Ascending aorta (tissue), 2 donors: ENCODE results near the gene MAPT. TPM values are rescaled to one million over a fixed set of nuclear protein-coding genes. Genes with fewer than 3 reads are reported as not detected.

Experiments
- DNase-seq, 2 donors: peaks; one replicate each; pipeline ENCODE4 v3.0.0-alpha.2; 2019; ENCODE audit warnings: low spot score in 2 of 2
- H3K27ac ChIP-seq, 2 donors: fragments of 200-600 bp; sonication (generic); one replicate each; pipeline ENCODE4 v1.5.1; 2016 to 2017; ENCODE audit warnings: mild to moderate bottlenecking in 1 of 2
- H3K27me3 ChIP-seq: fragments of 200-600 bp; sonication (generic); one replicate; pipeline ENCODE4 v1.5.1; 2017
- H3K36me3 ChIP-seq, 2 donors: fragments of 200-600 bp; sonication (generic); one replicate each; pipeline ENCODE4 v1.5.1; 2016
- H3K4me1 ChIP-seq, 2 donors: fragments of 200-600 bp; sonication (generic); one replicate each; pipeline ENCODE4 v1.5.1; 2016 to 2017; ENCODE audit warnings: mild to moderate bottlenecking in 1 of 2
- H3K4me3 ChIP-seq, 2 donors: fragments of 200-600 bp; sonication (generic); one replicate each; pipeline ENCODE4 v1.5.1; 2016 to 2017; ENCODE audit warnings: mild to moderate bottlenecking in 1 of 2
- H3K9me3 ChIP-seq, 2 donors: fragments of 200-600 bp; sonication (generic); one replicate each; pipeline ENCODE4 v1.5.1; 2016
- intact Hi-C: fragments of 100-400 bp; cut with DNase I; formaldehyde crosslinking; loops from one replicate; pipeline ENCODE4 v1.15.1; 2023
- total RNA-seq: library from RNA; depleted of rRNA; stranded (reverse); fragments of >200 nt; gene quantifications from one replicate; pipeline ENCODE4 v1.1.0, GENCODE V29; 2016
- TF ChIP-seq, protein P1 (sequence below), 3 experiments: fragments of 200-600 bp in 2 of 3; fragments of 450-650 bp in 1 of 3; sonication (generic) in 2 of 3; IDR thresholded peaks; one replicate each; pipeline ENCODE4 v1.5.1; 2016 to 2019; ENCODE audit warnings: antibody characterized with exemption in 3 of 3, mild to moderate bottlenecking in 1 of 3, moderate library complexity in 1 of 3

The MAPT gene
- total RNA-seq, 1 donor from 2014 or later = 0.32 TPM

DNA sequence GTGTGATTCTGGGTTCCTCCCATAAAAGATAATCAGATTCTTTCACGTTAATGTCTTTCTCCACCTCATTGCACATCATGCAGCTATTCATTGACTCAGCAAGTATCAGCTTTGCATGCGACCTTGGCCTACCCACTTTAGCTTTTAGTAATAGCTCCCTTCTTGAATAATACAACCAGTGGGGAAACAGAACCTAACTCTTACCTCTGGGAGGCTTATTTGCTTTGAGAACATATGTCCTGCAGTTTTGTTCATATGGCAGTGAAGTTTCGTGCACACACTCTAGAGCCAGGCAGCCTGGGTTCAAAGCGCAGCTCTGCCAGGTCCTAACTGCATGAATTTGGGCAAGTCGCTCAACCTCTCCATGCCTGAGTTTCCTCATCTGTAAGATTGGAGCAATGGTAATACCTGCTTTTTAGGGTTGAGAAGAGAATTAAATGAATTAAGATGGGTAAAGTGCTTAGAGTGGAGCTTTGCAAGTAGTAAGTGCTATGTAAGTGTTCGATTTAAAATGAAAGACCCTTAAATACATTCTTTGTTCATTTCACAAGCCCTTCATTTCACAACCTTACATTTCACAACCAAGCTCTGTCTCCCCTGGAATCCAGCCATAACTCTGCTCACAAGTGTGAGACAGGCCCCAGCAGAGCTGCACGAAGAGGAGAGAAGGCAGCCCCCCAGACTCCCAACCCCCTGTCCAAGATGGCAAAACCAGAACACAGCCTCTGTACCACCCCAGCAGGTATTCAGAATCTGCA, 29.3 kb downstream of the MAPT start:
- intact Hi-C loops = no loop called here
- no peak for DNase-seq
- Histone ChIP-seq H3K4me1 (no peaks in the 10 kb centered on the region), H3K27me3 (no peaks in the 10 kb centered on the region), H3K4me3 (no peak overlapping the region), H3K9me3 (peaks cover 0 to 9% of the 10 kb centered on the region in 2 donors), H3K36me3 (no peaks in the 10 kb centered on the region), H3K27ac (no peak overlapping the region)
- TF ChIP-seq, protein P1, sequence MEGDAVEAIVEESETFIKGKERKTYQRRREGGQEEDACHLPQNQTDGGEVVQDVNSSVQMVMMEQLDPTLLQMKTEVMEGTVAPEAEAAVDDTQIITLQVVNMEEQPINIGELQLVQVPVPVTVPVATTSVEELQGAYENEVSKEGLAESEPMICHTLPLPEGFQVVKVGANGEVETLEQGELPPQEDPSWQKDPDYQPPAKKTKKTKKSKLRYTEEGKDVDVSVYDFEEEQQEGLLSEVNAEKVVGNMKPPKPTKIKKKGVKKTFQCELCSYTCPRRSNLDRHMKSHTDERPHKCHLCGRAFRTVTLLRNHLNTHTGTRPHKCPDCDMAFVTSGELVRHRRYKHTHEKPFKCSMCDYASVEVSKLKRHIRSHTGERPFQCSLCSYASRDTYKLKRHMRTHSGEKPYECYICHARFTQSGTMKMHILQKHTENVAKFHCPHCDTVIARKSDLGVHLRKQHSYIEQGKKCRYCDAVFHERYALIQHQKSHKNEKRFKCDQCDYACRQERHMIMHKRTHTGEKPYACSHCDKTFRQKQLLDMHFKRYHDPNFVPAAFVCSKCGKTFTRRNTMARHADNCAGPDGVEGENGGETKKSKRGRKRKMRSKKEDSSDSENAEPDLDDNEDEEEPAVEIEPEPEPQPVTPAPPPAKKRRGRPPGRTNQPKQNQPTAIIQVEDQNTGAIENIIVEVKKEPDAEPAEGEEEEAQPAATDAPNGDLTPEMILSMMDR (IDR thresholded peaks at IDR 0.05) = no peak

DNA sequence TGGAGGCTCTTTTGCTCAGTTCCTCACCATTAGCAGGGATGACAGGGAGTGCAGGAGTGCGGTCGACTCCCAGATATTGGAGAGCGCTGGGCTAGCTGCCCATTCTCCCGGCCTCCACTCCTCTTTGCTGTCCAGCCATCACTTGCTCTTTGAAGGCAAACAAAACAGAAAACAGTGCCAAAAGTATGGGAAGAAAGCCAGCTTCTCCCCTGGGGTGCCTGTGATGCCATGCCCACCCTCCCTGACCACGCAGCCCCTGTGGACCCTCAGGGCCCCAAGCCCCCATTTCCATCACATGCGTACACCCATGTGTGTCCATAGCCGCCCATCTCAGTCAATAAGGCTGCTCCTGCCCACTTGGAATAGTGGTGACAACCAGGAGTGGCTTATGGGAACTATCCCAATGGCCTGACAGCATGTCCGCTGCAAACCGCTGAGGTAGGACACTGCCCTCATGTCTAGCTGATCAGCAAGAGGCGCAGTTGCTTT, 30.0 kb downstream of the MAPT start:
- no peak for DNase-seq
- H3K4me1 ChIP-seq = no peaks in the 10 kb centered on the region
- intact Hi-C loops = no loop called here
- no peak overlapping the region for H3K27ac ChIP-seq
- peaks cover 0 to 9% of the 10 kb centered on the region in 2 donors for H3K9me3 ChIP-seq
- no peak overlapping the region for H3K4me3 ChIP-seq
- TF ChIP-seq, protein P1 (IDR thresholded peaks at IDR 0.05) = no peak
- H3K27me3 ChIP-seq = no peaks in the 10 kb centered on the region
- no peaks in the 10 kb centered on the region for H3K36me3 ChIP-seq

DNA sequence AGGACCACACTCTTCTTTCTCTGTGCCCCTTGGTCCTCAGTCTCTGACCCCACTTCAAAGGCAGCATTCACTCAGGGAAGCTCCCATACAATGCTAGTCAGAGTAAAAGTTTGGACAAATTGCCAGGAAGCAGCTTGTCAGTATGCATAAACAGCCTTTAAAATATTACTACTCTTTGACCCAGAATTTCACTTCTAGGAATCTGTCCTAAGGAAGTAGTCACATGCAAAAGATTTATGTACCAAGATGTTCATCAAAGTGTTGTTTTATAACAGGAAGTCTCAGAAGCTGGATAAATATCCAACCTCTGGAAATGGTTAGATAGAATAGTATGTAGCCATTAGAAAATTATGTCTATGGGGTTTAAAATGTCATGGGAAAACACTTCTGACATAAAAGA, 31.0 kb downstream of the MAPT start:
- DNase-seq = no peak
- TF ChIP-seq, protein P1 (IDR thresholded peaks at IDR 0.05) = no peak
- H3K27me3 ChIP-seq = no peaks in the 10 kb centered on the region
- H3K4me3 ChIP-seq = no peak overlapping the region
- H3K36me3 ChIP-seq = no peaks in the 10 kb centered on the region
- peaks cover 0 to 9% of the 10 kb centered on the region in 2 donors for H3K9me3 ChIP-seq
- intact Hi-C loops = no loop called here
- no peaks in the 10 kb centered on the region for H3K4me1 ChIP-seq
- H3K27ac ChIP-seq = no peak overlapping the region

DNA sequence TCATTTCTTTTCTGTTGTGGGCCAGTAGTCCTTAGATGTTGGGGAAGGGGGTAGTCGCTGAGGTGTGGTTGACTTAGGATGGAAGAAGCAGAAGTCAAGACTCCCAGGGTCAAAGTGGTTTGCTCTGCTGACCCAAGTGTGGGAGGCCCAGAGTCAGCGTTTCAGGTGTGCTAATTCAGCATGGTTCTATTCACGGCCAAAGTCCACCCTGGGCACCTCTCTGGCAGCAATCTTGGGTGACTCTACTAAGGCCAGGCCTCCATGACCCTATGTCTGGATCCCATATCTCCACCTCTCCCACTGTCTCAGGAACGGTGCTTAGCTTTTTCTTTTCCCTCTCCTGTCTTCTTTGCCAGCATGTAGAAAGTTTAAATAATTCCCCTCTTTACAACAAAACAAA, 32.9 kb downstream of the MAPT start:
- no peak overlapping the region for H3K27ac ChIP-seq
- H3K36me3 ChIP-seq = no peaks in the 10 kb centered on the region
- H3K9me3 ChIP-seq = peaks cover 0 to 9% of the 10 kb centered on the region in 2 donors
- intact Hi-C loops = no loop called here
- TF ChIP-seq, protein P1 (IDR thresholded peaks at IDR 0.05) = no peak
- H3K4me1 ChIP-seq = no peaks in the 10 kb centered on the region
- H3K27me3 ChIP-seq = no peaks in the 10 kb centered on the region
- no peak for DNase-seq
- H3K4me3 ChIP-seq = no peak overlapping the region

DNA sequence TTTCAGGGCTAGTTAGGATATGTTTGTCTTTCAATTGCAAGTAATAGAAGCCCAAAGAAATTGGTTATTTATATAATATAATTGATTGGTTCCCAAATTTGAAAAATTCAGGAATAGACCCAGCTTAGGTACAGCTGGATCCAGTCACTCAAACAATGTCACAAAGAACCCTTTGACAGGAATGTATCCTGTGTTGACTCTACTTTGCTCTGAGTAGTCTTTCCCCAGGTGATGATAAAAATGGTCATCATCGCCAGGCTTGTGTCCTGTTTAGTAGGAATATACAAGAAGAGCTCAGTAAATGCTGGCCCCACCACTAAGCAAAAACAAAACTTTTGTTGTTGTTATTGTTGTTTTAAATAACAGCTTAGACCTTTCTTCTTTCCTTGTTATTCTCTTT, 35.0 kb downstream of the MAPT start:
- Histone ChIP-seq H3K9me3 (peaks cover 0 to 9% of the 10 kb centered on the region in 2 donors), H3K27ac (no peak overlapping the region), H3K36me3 (no peaks in the 10 kb centered on the region), H3K4me1 (no peaks in the 10 kb centered on the region), H3K4me3 (no peak overlapping the region), H3K27me3 (no peaks in the 10 kb centered on the region)
- intact Hi-C loops = no loop called here
- TF ChIP-seq, protein P1 (IDR thresholded peaks at IDR 0.05) = no peak
- no peak for DNase-seq
